Fibroblast of the conjunctiva (primary cell): ENCODE measurements around the gene EMILIN1.

Experiments
- DNase-seq: peaks from one replicate; pipeline ENCODE4 v3.0.0-alpha.2; 2010; ENCODE audit warnings: low read depth

EMILIN1 gene

GRCh38 chr2:27078267-27079194, at the start of gene EMILIN1:
TSS of gene EMILIN1 (plus strand) at chr2:27078615. CDS start at chr2:27079066, 451 bp downstream.
- DNase-seq, result peak; percentile 93

GRCh38 chr2:27029051-27029450, 49.4 kb upstream of the EMILIN1 start:
- no peak for DNase-seq

- peak; percentile 81 for DNase-seq
Observed at GRCh38 chr2:27032495-27033252, 45.7 kb upstream of the EMILIN1 start, which contains the start of gene TMEM214. TSS of gene TMEM214 (plus strand) at chr2:27032965. CDS start at chr2:27033016, 51 bp downstream.

- no peak for DNase-seq
Observed at GRCh38 chr2:27033253-27033852, 45.1 kb upstream of the EMILIN1 start.

GRCh38 chr2:27038012-27038411, 40.4 kb upstream of the EMILIN1 start:
- no peak for DNase-seq

- DNase-seq, result no peak
Observed at GRCh38 chr2:27038631-27039339, 39.6 kb upstream of the EMILIN1 start.

- DNase-seq, result no peak
Observed at GRCh38 chr2:27039426-27039825, 39.0 kb upstream of the EMILIN1 start.

- DNase-seq, result no peak
Observed at GRCh38 chr2:27039871-27040270, 38.5 kb upstream of the EMILIN1 start.

GRCh38 chr2:27040282-27040681, 38.1 kb upstream of the EMILIN1 start:
- DNase-seq, result no peak

GRCh38 chr2:27041752-27042151, 36.7 kb upstream of the EMILIN1 start:
- DNase-seq, result no peak

GRCh38 chr2:27042159-27042661, 36.2 kb upstream of the EMILIN1 start:
- no peak for DNase-seq

- no peak for DNase-seq
Observed at GRCh38 chr2:27042985-27043634, 35.3 kb upstream of the EMILIN1 start.

GRCh38 chr2:27049422-27050280, 28.8 kb upstream of the EMILIN1 start:
- DNase-seq, result no peak

- DNase-seq, result peak; percentile 97
Observed at GRCh38 chr2:27050281-27050995, 28.0 kb upstream of the EMILIN1 start.

GRCh38 chr2:27050996-27051901, 27.2 kb upstream of the EMILIN1 start, which contains the start of gene AGBL5:
TSS of gene AGBL5 (plus strand) at chr2:27051668. CDS start at chr2:27052959, 1,291 bp downstream.
- DNase-seq, result peak; percentile 90

GRCh38 chr2:27051902-27052645, 26.3 kb upstream of the EMILIN1 start:
- DNase-seq, result no peak

- no peak for DNase-seq
Observed at GRCh38 chr2:27053321-27053720, 25.1 kb upstream of the EMILIN1 start.
